GM18907 (cell line): ENCODE results near the gene APH1B.
A peak's percentile ranks its signal among the peaks of the same experiment; 100 is the strongest.
"Not testable (repeated sequence)": the region's sequence is repeated elsewhere in the genome, so short reads cannot be mapped to it uniquely, and the experiment has no call there.

Experiments
- ATAC-seq: cut with Tn5 transposase; IDR thresholded peaks from one replicate; pipeline ENCODE4 v1.9.1; 2021; ENCODE audit warnings: mild to moderate bottlenecking, moderate library complexity; ENCODE audit not compliant: unreplicated experiment

Gene APH1B

DNA sequence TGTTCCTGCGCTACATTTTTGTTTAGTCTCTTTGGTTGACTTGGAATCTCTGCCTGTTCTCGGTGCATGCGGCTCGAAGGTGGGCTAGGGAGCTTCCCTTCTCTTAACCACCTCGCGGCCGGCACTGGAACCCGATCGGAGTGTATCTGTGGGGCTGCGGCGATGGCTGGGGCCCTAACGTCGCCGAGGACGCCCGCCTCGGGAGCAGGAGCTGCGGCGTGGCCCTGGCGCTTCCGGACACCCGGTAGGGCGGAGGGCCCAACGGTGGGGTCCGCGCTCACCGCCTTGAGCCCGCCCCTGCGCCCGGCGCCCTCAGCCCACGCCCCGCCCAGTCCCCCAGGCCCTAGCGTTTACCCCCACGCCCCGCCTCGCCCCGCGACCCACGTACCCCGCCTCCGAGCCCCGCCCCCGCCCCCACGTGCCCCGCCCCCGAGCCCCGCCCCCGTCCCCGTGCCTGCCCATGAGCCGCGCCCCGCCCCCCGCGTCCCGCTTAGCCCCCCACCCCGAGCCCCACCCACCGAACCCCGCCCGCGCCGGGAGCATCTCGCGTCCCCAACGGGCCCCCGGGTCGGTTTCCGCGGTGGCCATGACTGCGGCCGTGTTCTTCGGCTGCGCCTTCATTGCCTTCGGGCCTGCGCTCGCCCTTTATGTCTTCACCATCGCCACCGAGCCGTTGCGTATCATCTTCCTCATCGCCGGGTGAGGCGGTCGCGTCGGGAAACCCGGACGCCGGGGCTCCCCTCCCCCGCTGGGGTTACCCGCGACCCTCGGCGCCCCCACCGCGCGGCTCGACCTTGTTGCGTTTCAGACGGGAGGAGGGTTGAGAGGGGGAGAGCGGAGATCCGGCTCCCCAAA lies at the start of gene APH1B:
Gene APH1B, plus strand, starts transcription at position 568 of the 855 bp plus-strand sequence. Its CDS starts 19 bp downstream, at position 587.
- ATAC-seq, result peak; percentile 67

DNA sequence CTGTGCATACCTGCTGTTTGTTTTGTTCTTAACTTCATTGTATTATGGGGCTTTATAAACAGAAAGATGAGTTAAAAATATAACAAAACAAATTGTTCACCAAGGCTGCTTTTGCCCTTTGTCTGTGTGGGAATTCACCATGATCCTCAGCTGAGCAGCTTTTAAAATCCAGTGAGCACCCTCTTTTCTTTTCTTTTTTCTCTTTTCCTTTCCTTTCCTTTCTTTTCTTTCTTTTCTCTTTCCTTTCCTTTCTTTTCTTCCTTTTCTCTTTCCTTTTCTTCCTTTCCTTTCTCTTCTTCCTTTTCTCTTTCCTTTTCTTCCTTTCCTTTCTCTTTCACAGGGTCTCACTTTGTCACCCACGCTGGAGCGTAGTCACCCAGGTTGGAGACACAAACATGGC lies 49.7 kb upstream of the APH1B start:
- no peak for ATAC-seq

DNA sequence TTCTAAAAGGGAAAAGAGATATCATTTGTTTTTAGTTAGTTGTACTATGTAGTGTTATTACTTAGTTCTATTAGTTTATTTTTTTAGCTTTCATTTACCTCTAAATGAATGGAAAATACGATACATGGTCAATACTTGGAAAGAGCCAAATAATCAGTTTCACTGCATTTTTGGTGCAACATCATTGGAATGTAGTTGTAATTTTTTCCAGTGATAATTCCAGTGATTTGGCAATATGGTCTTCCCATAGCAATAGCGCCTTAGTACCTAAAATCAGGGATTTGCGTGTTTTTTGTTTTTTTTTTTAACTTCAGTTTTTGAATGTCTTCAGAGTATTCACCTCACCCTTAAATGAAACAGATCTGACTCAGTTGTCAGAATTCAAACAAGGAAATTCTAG lies 46.2 kb upstream of the APH1B start:
- no peak for ATAC-seq

DNA sequence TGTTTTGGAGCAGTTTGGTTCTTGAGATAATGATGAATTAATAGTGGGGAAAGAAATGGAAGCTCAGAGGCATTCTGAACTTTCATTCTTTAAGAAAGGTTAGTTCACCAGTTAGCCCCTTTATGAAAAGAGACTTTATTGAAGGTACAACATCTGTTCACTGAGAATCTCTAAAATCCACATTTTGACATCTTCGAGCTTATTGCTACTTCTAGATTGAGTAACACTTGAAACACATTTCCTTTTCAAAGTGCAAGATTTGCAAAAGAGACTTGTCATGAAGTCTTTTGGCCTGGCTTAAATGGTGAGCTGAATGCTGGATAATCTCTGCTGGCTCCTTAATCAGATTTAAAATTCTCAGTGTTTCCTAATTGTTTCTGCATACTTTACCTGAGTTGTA lies 45.7 kb upstream of the APH1B start:
- ATAC-seq, result no peak

DNA sequence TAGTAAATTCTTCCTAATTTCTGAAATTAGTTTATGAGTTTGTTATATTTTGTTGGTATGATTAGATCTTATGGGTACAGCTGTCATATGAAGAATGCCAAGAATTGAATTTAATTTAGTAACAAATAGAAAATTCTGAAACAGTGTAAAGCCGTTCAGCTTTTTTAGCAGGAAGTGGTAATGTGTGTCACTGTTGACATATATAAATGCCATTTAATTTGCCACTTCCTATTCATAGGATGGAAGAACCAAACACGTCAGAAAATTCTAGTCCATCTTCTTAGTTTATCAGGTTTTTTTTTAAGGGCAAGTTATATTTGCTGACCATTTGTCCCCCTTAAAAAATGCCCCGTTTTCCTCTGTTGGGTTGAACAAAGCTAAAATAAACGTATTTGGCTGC lies 45.0 kb upstream of the APH1B start:
- no peak for ATAC-seq

DNA sequence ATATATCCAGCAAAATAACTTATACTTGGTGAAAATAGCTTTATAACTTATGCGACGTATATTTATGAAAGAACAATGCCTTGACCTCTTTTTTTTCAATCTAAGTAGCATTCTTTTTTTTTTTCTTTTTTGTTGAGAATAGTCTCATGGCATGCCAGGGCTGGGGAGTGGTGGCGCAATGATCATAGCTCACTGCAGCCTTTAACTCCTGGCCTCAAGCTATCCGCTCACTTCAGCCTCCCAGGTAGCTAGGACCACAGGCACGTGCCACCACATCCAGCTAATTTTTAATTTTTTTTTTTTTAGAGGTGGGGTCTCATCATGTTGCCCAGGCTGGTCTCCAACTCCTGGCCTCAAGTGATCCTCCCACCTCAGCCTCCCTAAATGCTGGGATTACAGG lies 44.5 kb upstream of the APH1B start:
- ATAC-seq, result no peak

DNA sequence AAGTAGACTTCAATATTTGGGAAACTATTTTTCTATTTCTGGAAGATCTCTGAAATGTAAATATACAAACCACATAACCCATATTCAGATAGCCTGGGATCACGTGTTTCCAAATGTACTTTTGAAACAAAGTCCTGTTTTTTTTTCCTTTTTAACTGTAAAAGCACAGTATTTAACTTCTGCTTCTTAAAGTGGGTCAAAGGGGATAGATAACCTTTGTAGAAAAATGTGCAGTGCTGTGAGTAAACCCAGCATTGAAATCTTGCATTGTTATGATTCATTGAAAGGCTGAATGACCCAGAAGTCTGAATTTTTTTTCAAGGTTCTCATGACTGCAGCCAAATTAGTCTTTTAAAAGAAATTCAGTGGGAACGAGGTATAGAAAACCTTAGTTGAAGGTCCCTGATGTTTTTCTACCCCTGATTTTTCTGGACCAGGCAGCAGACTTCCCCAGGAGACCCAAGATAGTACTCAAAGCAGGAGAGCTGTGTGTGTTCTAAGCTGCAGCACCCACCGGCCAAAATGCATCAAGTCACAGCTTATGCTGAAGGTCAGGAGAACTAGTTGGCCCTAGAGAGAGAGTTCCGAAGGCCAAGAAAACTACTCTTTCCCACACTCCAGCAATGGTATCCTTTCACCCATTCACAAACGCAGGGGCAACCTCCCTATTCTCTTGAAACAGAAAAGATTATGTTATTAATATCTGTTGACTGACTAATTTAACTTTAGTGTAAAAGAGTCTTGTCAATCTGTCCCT lies 43.6 kb upstream of the APH1B start:
- no peak for ATAC-seq

DNA sequence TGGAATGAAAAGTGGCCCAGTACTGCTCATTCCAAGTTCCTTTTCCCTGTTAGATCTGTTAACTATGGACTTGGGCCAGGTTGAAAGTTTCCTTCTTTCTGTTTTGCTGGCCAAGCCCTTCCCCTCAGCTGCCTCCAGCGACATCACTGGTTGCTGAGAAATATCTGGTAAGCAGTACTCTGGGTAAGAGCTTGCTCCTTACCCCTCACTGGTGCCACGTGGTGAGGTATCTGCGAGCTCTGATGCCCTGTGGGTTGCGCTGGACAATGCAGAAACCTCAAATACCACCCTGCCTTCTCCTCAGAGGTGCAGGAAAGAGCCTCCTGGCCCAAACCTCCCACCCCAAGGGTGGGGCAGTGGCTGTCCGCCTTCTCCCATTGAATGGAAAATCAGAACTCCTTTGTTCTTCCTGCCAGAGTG lies 42.9 kb upstream of the APH1B start:
- no peak for ATAC-seq

DNA sequence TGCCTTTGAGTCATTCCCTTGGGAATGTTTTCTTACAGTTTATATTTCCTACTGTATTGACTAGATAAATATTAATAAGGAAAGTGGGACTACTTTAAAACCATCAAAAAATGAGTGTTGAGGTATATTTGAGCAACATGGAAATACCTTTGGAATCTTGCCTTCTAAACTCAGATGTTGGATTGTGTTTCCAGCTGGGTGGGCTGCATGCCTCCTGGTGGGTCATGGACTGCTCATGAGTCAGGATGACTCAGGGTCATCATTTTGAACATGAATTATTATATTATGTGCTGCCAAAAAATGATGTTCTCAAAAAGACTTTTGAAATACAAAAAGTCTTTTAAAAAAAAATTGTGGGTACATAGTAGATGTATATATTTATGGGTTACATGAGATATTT lies 41.1 kb upstream of the APH1B start:
- ATAC-seq, result no peak

DNA sequence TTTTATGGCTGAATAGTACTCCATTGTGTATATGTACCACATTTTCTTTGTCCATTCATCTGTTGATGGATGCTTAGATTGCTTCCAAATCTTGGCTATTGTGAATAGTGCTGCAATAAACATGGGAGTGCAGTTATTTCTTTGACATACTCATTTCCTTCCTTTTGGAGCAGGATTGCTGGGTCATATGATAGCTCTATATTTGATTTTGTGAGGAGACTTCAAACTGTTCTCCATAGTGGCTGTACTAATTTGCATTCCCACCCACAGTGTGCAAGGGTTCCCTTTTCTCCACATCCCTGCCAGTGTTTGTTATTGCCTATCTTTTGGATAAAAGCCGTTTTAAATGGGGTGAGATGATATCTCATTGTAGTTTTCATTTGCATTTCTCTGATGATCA lies 40.3 kb upstream of the APH1B start:
- not testable (repeated sequence) for ATAC-seq

DNA sequence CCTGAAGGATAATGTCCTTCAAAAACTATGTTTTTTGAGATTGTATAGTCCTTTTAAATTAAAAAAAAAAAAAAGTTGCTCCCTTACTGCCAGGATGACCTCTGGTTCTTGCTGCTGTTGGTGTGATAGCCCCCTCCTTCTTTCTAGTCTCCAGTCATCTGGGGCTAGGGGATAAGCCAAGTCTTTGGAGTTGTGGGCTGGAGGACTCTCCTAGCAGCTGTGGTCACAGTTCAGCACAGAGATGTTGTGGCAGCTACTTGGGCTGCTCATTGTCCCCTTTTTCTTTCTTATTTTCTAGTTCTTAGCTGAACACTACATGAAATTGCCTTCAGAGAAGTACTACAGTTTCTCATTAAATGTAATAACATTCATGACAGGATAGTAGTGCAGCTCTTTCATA lies 39.2 kb upstream of the APH1B start:
- ATAC-seq, result no peak

DNA sequence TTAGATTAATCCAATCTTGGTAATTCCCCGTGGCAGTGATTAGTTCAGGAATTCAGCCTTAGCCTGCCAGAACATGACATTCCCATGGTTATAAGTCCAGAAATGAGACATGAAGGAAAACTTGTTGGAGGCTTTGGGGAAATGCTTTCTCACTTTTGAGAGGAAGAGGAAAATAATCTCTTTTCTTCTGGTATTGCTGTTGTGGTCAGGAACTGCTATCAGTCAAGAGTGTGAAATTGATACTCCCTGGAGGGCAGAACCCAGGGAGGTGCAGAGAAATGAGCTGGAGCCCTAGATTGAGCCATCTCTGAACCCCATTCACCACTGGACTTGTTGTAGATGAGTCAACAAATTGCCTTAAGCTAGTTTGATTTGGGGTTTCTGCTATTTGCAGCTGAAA lies 38.6 kb upstream of the APH1B start:
- ATAC-seq, result peak; percentile 44

DNA sequence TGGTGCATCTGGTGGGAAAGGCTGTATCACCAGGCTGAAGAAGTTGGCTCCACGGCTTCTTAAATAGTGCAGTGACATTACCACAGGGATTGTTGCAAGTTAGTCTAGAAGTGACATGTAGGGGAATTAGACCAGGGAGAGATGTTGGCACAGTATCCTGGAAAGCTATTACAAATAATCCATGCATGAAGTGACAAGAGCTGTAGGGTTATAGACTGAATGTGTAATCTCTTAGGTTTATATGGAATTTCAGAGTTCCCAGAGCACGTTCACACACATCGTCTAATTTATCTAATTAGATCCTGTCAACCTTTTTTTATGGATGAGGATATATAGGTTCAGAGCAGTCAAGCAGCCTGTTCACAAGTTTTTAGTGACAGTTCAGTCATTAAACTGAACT lies 37.3 kb upstream of the APH1B start:
- ATAC-seq, result no peak

DNA sequence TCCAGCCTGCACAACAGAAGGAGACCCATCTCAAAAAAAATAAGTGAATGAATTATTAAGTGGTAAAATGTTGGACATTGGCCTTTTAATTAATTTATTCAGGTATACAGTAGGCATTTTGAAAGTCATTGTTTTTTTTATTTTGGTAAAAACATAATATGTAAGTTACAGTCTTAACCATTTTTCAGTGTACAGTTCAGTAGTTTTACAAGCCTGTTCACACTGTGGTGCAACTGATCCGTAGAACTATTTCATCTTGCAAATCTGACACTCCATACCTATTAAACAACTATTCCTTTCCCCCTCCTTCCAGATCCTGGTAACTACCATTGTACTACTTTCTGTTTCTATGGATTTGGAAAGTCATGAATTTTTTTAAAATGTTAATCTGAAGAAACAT lies 36.1 kb upstream of the APH1B start:
- no peak for ATAC-seq

DNA sequence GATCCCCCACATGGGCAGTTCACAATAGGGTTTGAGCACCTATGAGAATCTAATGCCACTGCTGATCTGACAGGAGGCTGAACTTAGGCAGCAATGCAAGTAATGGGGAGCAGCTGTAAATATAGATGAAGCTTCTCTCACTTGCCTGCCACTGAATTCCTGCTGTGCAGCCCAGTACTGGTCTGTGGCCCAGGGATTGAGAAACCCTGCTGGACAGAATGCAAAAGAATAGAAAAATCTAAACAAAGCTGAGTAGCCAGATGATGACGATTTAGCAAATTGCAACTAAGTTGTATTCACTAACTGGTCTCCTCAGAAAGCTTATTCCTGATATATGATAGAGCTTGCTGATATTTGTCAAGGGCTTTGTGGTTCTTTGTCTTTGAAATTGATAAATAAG lies 34.3 kb upstream of the APH1B start:
- no peak for ATAC-seq

DNA sequence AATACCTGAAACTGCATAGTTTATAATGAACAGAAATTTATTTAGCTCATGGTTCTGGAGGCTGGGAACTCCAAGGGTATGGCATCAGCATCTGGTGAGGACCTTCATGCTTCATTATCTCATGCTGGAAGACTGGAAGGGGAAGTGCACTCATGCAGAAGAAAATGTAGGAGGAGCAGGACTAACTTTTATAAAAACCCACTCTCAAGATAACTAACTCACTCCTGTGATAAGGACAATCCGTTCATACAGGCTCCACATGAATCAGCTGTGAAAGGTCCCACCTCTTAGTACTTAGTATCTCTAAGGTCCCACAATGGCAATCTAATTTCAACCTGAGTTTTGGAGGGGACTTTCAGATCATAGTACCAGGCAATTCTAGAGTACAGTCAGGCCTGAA lies 33.6 kb upstream of the APH1B start:
- ATAC-seq, result no peak

DNA sequence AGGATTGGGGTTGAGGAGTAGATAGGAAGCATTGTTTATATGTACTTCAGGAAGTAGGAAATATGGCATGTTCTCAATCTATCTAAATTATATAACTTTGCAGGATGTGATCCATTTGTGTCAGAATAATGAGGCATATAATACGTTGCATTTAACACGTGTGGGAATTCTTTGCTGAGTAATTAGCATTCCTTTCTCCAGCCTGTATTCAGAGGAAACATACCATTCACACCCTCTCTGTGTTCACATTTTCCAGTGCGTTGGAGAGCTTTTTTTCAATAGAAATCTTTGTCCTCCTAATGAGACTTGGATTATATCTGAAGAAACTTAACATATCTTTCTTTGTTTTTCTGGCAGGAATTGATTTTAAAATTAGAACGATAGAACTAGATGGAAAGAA lies 33.0 kb upstream of the APH1B start:
- ATAC-seq, result no peak

DNA sequence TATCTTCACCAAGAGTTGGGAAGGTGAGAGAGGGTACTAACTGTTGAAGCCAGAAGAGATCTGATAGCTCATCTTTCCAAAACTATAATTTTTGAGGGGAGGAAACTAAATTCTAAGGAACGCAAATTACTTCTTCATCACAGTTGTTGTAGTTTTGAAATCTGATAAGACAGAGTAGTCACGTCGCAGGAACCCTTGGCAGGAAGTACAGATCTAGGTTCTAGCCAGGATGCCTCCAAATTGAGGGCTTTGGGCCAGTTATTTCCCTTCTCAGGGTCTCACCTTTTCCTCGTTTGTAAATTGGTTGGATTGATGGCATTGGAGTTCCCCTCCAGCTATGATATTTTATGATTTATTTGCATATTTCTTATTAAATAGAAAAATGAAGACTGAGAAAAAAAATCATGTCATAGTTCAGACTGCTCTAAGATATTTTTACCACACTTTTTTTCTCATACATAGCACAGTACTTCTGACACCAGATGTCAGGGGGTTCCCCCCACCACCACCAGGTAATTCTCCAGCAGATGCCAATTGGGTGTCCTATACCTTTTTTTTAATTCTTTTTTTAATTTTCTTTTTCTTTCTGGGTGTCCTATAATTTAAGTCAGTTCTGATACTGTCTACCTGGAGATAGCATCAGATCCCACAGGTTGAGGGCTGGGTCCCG lies 32.3 kb upstream of the APH1B start:
- ATAC-seq, result no peak

DNA sequence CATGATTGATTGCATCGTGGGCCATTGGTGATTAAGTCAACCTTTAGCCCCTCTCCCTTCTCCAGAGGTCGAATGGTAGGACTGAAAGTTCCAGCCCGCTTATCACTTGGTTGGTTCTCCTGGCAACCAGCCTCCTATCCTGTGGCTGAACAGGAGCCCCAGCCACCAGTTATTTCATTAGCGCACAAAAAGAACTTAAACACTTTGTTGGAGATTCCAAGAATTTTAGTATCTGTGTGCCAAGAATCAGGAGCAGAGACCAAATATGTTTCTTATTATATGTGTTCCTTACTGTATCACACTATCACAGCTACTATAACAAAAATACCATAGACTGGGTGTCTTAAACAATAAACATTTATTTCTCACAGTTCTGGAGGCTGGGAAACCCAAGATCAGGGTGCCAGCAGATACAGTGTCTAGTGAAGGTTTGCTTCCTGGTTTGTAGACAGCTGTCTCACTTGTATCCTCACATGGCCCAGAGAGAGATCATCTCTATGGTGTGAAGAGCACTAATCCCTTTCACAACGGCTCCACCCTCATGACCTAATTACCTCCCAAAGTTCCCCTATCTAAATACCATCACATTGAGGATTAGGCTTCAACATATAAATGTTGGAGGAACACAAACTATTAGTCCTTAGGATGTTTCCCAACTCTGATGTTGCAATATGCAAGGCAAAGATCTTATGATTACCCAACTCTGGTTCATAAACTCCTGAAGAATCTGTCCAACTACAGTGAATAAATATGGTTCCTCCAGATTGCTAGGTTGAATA lies 30.5 kb upstream of the APH1B start:
- ATAC-seq, result no peak

DNA sequence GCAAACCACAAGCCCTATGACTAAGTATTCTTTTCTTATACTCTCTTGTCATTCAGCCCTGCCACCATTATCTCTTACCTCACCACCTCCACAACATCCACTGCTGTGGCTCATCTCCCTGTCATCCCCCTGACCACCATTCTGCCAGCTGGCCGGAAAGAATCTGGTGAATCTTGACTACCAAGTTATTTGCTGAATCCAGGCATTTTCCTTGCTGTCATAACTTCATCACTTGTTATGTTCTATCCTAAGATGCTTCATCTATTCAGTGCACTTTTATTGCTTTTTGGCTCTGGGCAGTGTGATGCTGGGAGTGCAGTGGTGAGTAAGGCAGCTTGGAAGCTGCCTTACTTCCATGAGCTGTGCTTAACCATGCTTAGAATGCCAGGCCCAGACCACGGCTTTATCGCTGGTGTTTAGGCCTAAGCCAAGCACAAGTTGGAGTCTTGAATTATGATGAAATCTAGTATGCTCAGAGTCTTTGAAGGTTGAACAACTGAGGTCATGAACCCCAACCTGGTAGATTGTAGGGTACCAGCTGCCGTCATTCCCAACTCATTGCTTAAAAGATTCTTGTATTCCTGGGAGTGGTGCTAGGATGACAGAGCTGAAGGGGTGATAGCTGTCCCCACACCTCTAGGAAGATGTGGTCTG lies 27.0 kb upstream of the APH1B start:
- ATAC-seq, result no peak
